ENCODE results near the gene CCDC190.
"Not testable (repeated sequence)": the region's sequence is repeated elsewhere in the genome, so short reads cannot be mapped to it uniquely, and the experiment has no call there.

GRCh38 chr1:162880617-162881016 lies 19.6 kb upstream of the CCDC190 start:
- not testable (repeated sequence) for TF ChIP-seq ZNF274 (IDR thresholded peaks at IDR 0.05; ENCODE audit: low read depth, low read length); SUZ12 (IDR thresholded peaks at IDR 0.05; ENCODE audit: extremely low read depth, insufficient read depth, insufficient read length)
